ENCODE measurements around the gene MBNL1.

MBNL1 gene

GRCh38 chr3:152291649-152292066 lies 22.9 kb downstream of the MBNL1 start:
- Histone ChIP-seq H3K4me1 (ENCODE audit: control insufficient read depth, insufficient read depth, low read length) (peaks cover 40% of the 10 kb centered on the region), H3K9ac (ENCODE audit: low read depth, low read length) (no peak overlapping the region), H3K27me3 (ENCODE audit: control insufficient read depth, insufficient read depth, low read length) (no peaks in the 10 kb centered on the region), H3K36me3 (ENCODE audit: insufficient read depth, low read length) (peaks cover 4% of the 10 kb centered on the region), H3K4me2 (ENCODE audit: low read length) (no peak overlapping the region), H3K9me3 (replicated peaks; ENCODE audit: low read length) (no peaks in the 10 kb centered on the region), H3K4me3 (ENCODE audit: low read length) (no peak overlapping the region)

DNA sequence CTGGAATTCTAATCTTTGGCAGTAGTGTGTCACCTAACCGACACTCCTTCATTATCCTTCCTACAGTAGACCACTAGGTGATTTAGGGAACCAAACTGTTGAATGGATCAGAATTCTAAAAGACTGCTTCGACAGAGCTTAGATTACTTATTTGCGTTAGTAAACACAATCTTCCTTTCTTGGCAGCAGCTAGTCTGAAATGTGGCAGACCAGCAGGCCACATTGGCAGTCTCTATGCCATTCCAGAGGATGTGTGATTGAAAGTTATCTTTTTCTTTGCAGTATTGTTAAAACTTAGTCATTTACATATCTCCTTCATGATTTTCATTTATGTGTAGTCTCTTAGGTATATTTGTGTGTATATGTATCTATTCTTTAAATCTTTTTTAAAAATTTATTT lies 23.6 kb downstream of the MBNL1 start:
- H3K27me3 ChIP-seq (ENCODE audit: control insufficient read depth, insufficient read depth, low read length): no peaks in the 10 kb centered on the region
- no peaks in the 10 kb centered on the region for H3K9me3 ChIP-seq (replicated peaks; ENCODE audit: low read length)
- H3K4me3 ChIP-seq (ENCODE audit: low read length): no peak overlapping the region
- H3K4me2 ChIP-seq (ENCODE audit: low read length): no peak overlapping the region
- no peak overlapping the region for H3K9ac ChIP-seq (ENCODE audit: low read depth, low read length)
- H3K4me1 ChIP-seq (ENCODE audit: control insufficient read depth, insufficient read depth, low read length): peaks cover 36% of the 10 kb centered on the region
- peaks cover 4% of the 10 kb centered on the region for H3K36me3 ChIP-seq (ENCODE audit: insufficient read depth, low read length)

- peaks cover 4% of the 10 kb centered on the region for H3K36me3 ChIP-seq (ENCODE audit: insufficient read depth, low read length)
- H3K9ac ChIP-seq (ENCODE audit: low read depth, low read length): no peak overlapping the region
- H3K27me3 ChIP-seq (ENCODE audit: control insufficient read depth, insufficient read depth, low read length): no peaks in the 10 kb centered on the region
- no peak overlapping the region for H3K4me2 ChIP-seq (ENCODE audit: low read length)
- no peaks in the 10 kb centered on the region for H3K9me3 ChIP-seq (replicated peaks; ENCODE audit: low read length)
- H3K4me3 ChIP-seq (ENCODE audit: low read length): no peak overlapping the region
- H3K4me1 ChIP-seq (ENCODE audit: control insufficient read depth, insufficient read depth, low read length): peaks cover 33% of the 10 kb centered on the region
Measured at GRCh38 chr3:152293347-152294006, 24.7 kb downstream of the MBNL1 start.

DNA sequence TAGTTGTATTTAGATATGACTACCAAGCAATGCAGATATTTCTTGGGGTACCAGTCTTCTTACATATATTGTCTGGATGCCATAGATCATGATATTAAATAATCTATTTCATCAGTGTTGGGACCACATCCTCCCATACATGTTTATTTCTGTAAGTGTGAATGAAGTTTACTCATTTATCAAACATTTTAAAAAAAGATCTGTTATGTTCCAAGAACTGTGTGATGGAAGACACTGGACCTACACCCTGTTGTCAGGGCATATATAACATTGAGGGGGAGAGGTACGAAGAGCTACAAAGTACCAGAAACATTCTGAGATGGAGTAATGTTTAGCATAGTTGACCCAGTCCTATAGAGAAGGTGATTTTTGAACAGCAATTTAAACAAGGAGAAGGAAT lies 26.6 kb downstream of the MBNL1 start:
- Histone ChIP-seq H3K9ac (ENCODE audit: low read depth, low read length) (no peak overlapping the region), H3K36me3 (ENCODE audit: insufficient read depth, low read length) (peaks cover 14% of the 10 kb centered on the region), H3K9me3 (replicated peaks; ENCODE audit: low read length) (no peaks in the 10 kb centered on the region), H3K4me2 (ENCODE audit: low read length) (no peak overlapping the region), H3K4me3 (ENCODE audit: low read length) (no peak overlapping the region), H3K27me3 (ENCODE audit: control insufficient read depth, insufficient read depth, low read length) (no peaks in the 10 kb centered on the region), H3K4me1 (ENCODE audit: control insufficient read depth, insufficient read depth, low read length) (peaks cover 33% of the 10 kb centered on the region)

GRCh38 chr3:152295806-152296205 lies 27.1 kb downstream of the MBNL1 start:
- Histone ChIP-seq H3K4me3 (ENCODE audit: low read length) (no peak overlapping the region), H3K9ac (ENCODE audit: low read depth, low read length) (no peak overlapping the region), H3K4me2 (ENCODE audit: low read length) (no peak overlapping the region), H3K9me3 (replicated peaks; ENCODE audit: low read length) (no peaks in the 10 kb centered on the region), H3K4me1 (ENCODE audit: control insufficient read depth, insufficient read depth, low read length) (peaks cover 36% of the 10 kb centered on the region), H3K27me3 (ENCODE audit: control insufficient read depth, insufficient read depth, low read length) (no peaks in the 10 kb centered on the region), H3K36me3 (ENCODE audit: insufficient read depth, low read length) (peaks cover 17% of the 10 kb centered on the region)

GRCh38 chr3:152296382-152296781 lies 27.7 kb downstream of the MBNL1 start:
- H3K36me3 ChIP-seq (ENCODE audit: insufficient read depth, low read length): peaks cover 17% of the 10 kb centered on the region
- peaks cover 41% of the 10 kb centered on the region for H3K4me1 ChIP-seq (ENCODE audit: control insufficient read depth, insufficient read depth, low read length)
- H3K9me3 ChIP-seq (replicated peaks; ENCODE audit: low read length): no peaks in the 10 kb centered on the region
- no peak overlapping the region for H3K4me3 ChIP-seq (ENCODE audit: low read length)
- H3K9ac ChIP-seq (ENCODE audit: low read depth, low read length): no peak overlapping the region
- H3K4me2 ChIP-seq (ENCODE audit: low read length): no peak overlapping the region
- no peaks in the 10 kb centered on the region for H3K27me3 ChIP-seq (ENCODE audit: control insufficient read depth, insufficient read depth, low read length)

DNA sequence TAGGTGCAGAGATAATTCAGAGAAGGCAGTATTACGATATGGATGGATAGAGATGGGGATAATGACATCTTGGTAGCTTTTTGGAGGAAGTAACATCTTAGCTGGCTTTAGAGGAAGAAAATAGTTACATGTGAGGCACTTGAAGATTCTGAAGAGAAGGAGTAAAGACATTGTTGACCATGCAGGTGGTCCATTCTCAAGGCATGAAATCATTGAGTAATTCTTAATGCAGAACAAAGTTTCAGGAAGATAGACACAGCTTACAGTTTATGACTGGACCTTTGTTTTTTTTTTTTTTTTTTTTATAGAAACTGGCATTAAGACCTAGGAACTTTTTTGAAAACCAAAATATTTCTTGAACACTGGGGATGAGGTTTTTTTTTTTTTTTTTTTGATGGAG lies 28.2 kb downstream of the MBNL1 start:
- peaks cover 41% of the 10 kb centered on the region for H3K4me1 ChIP-seq (ENCODE audit: control insufficient read depth, insufficient read depth, low read length)
- no peaks in the 10 kb centered on the region for H3K27me3 ChIP-seq (ENCODE audit: control insufficient read depth, insufficient read depth, low read length)
- peaks cover 23% of the 10 kb centered on the region for H3K36me3 ChIP-seq (ENCODE audit: insufficient read depth, low read length)
- H3K4me2 ChIP-seq (ENCODE audit: low read length): no peak overlapping the region
- H3K4me3 ChIP-seq (ENCODE audit: low read length): no peak overlapping the region
- no peaks in the 10 kb centered on the region for H3K9me3 ChIP-seq (replicated peaks; ENCODE audit: low read length)
- no peak overlapping the region for H3K9ac ChIP-seq (ENCODE audit: low read depth, low read length)

DNA sequence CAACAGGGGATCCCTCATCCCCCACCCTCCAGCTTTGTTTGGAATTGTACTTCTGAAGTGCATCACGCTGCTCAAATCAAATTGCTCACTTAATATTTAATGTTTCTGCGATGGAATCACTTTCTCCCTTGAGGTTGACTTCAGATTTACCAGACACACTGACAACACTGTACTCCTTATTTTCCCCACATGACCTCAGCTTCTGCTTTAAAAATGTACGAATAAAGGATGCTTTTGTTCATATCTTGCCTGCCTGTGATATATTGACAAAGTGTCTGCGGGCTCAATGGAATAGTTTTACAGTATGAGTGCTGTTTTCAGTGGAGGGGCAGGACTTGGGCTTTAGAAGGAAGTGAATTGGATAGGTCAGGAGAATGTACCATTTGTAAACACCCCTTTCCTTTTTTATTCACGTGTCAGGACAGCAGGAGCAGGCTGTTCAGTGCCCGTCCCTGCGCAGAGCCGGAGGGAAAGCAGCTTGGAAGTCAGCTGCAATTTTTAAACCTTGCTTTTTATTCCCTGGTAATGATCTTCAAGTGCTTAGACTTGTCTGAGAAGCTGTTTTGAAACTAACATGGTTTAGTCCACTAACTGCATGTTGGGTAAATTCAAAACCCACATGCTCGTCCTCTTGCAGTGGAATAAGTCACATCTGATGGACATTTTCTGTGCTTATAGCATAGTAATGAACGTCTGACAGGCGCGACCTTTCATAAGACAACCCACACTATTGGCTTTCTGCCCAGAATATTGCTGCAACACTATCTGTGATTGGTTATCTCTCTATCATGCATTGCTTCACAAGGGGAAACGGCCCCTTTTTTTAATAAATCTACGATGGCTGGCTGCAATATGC lies 29.9 kb downstream of the MBNL1 start:
- peaks cover 56% of the 10 kb centered on the region for H3K4me1 ChIP-seq (ENCODE audit: control insufficient read depth, insufficient read depth, low read length)
- no peaks in the 10 kb centered on the region for H3K27me3 ChIP-seq (ENCODE audit: control insufficient read depth, insufficient read depth, low read length)
- peaks cover 18% of the 10 kb centered on the region for H3K36me3 ChIP-seq (ENCODE audit: insufficient read depth, low read length)
- peak overlapping the region; percentile 75 for H3K9ac ChIP-seq (ENCODE audit: low read depth, low read length)
- peak overlapping the region; percentile 82 for H3K4me2 ChIP-seq (ENCODE audit: low read length)
- H3K9me3 ChIP-seq (replicated peaks; ENCODE audit: low read length): no peaks in the 10 kb centered on the region
- H3K4me3 ChIP-seq (ENCODE audit: low read length): peak overlapping the region; percentile 57

GRCh38 chr3:152299249-152299976 lies 30.7 kb downstream of the MBNL1 start:
- Histone ChIP-seq H3K9ac (ENCODE audit: low read depth, low read length) (peak overlapping the region; percentile 75), H3K9me3 (replicated peaks; ENCODE audit: low read length) (no peaks in the 10 kb centered on the region), H3K36me3 (ENCODE audit: insufficient read depth, low read length) (peaks cover 18% of the 10 kb centered on the region), H3K4me1 (ENCODE audit: control insufficient read depth, insufficient read depth, low read length) (peaks cover 61% of the 10 kb centered on the region), H3K4me3 (ENCODE audit: low read length) (peak overlapping the region; percentile 57), H3K27me3 (ENCODE audit: control insufficient read depth, insufficient read depth, low read length) (no peaks in the 10 kb centered on the region), H3K4me2 (ENCODE audit: low read length) (peak overlapping the region; percentile 82)

- no peaks in the 10 kb centered on the region for H3K27me3 ChIP-seq (ENCODE audit: control insufficient read depth, insufficient read depth, low read length)
- peak overlapping the region; percentile 75 for H3K9ac ChIP-seq (ENCODE audit: low read depth, low read length)
- no peaks in the 10 kb centered on the region for H3K9me3 ChIP-seq (replicated peaks; ENCODE audit: low read length)
- H3K4me2 ChIP-seq (ENCODE audit: low read length): peak overlapping the region; percentile 82
- H3K4me3 ChIP-seq (ENCODE audit: low read length): peak overlapping the region; percentile 57
- peaks cover 65% of the 10 kb centered on the region for H3K4me1 ChIP-seq (ENCODE audit: control insufficient read depth, insufficient read depth, low read length)
- H3K36me3 ChIP-seq (ENCODE audit: insufficient read depth, low read length): peaks cover 22% of the 10 kb centered on the region
Measured at GRCh38 chr3:152300029-152300731, 31.5 kb downstream of the MBNL1 start.

GRCh38 chr3:152301745-152302181 lies 33.0 kb downstream of the MBNL1 start:
- Histone ChIP-seq H3K36me3 (ENCODE audit: insufficient read depth, low read length) (peaks cover 25% of the 10 kb centered on the region), H3K27me3 (ENCODE audit: control insufficient read depth, insufficient read depth, low read length) (no peaks in the 10 kb centered on the region), H3K4me1 (ENCODE audit: control insufficient read depth, insufficient read depth, low read length) (peaks cover 77% of the 10 kb centered on the region), H3K9me3 (replicated peaks; ENCODE audit: low read length) (no peaks in the 10 kb centered on the region), H3K4me2 (ENCODE audit: low read length) (peak overlapping the region; percentile 82), H3K9ac (ENCODE audit: low read depth, low read length) (peak overlapping the region; percentile 75), H3K4me3 (ENCODE audit: low read length) (peak overlapping the region; percentile 57)
